H9 (cell line): ENCODE measurements around the gene ITPKA. TPM values are rescaled to one million over a fixed set of nuclear protein-coding genes. Genes with fewer than 3 reads are reported as not detected.

ENCODE experiments used
- DNase-seq: peaks from one replicate; pipeline ENCODE4 v3.0.0-alpha.2; 2017
- H2AFZ ChIP-seq: one replicate; pipeline ENCODE4 v1.6.1; 2013; ENCODE audit warnings: mild to moderate bottlenecking, low read length, control low read depth, moderate library complexity
- H2AK5ac ChIP-seq: 2 replicates; pipeline ENCODE4 v1.6.1; 2013; ENCODE audit warnings: low read length, control low read depth, mixed read lengths; ENCODE audit not compliant: insufficient read length
- H2BK120ac ChIP-seq: one replicate; pipeline ENCODE4 v1.6.1; 2013; ENCODE audit warnings: low read depth, mild to moderate bottlenecking, low read length, control low read depth, inconsistent platforms; ENCODE audit not compliant: poor library complexity, severe bottlenecking
- H2BK12ac ChIP-seq: 2 replicates; pipeline ENCODE4 v1.6.1; 2013; ENCODE audit warnings: low read length, control low read depth, mixed read lengths, low read depth; ENCODE audit not compliant: insufficient read length
- H2BK15ac ChIP-seq: 2 replicates; pipeline ENCODE4 v1.6.1; 2013; ENCODE audit warnings: low read depth, low read length, control low read depth
- H2BK20ac ChIP-seq: one replicate; pipeline ENCODE4 v1.6.1; 2013; ENCODE audit warnings: low read depth, mild to moderate bottlenecking, low read length, control low read depth, inconsistent platforms; ENCODE audit not compliant: poor library complexity, severe bottlenecking
- H2BK5ac ChIP-seq: 2 replicates; pipeline ENCODE4 v1.6.1; 2013; ENCODE audit warnings: low read length, control low read depth, mixed read lengths; ENCODE audit not compliant: insufficient read length
- H3K14ac ChIP-seq: 2 replicates; pipeline ENCODE4 v1.6.1; 2013; ENCODE audit warnings: low read length, control low read depth; ENCODE audit not compliant: insufficient read depth
- H3K18ac ChIP-seq: 2 replicates; pipeline ENCODE4 v1.6.1; 2013; ENCODE audit warnings: low read depth, mild to moderate bottlenecking, mixed read lengths, low read length, control low read depth; ENCODE audit not compliant: insufficient read length
- H3K23ac ChIP-seq: 2 replicates; pipeline ENCODE4 v1.6.1; 2013; ENCODE audit warnings: low read length, control low read depth, mixed read lengths, low read depth; ENCODE audit not compliant: insufficient read length
- H3K23me2 ChIP-seq: 2 replicates; pipeline ENCODE4 v1.6.1; 2013; ENCODE audit warnings: low read depth, mild to moderate bottlenecking, mixed read lengths, low read length, control low read depth; ENCODE audit not compliant: insufficient read length, poor library complexity, severe bottlenecking
- H3K27ac ChIP-seq: 2 replicates; pipeline ENCODE4 v1.5.1; 2013; ENCODE audit warnings: low read length, control low read depth, mixed read lengths, low read depth; ENCODE audit not compliant: insufficient read length
- H3K27me3 ChIP-seq: 2 replicates; pipeline ENCODE4 v1.6.1; 2013; ENCODE audit warnings: low read length, control low read depth, inconsistent platforms; ENCODE audit not compliant: insufficient read depth
- H3K4ac ChIP-seq: 2 replicates; pipeline ENCODE4 v1.6.1; 2013; ENCODE audit warnings: low read depth, mild to moderate bottlenecking, control low read depth, inconsistent platforms, low read length, moderate library complexity
- H3K4me1 ChIP-seq: 2 replicates; pipeline ENCODE4 v1.6.1; 2013; ENCODE audit warnings: low read length, control low read depth, inconsistent platforms; ENCODE audit not compliant: insufficient read depth
- H3K4me2 ChIP-seq: 2 replicates; pipeline ENCODE4 v1.6.1; 2013; ENCODE audit warnings: low read length, control low read depth, mixed read lengths; ENCODE audit not compliant: insufficient read length, insufficient read depth
- H3K56ac ChIP-seq: 2 replicates; pipeline ENCODE4 v1.6.1; 2013; ENCODE audit warnings: low read depth, mild to moderate bottlenecking, mixed read lengths, low read length, control low read depth; ENCODE audit not compliant: insufficient read length
- H3K79me1 ChIP-seq: 2 replicates; pipeline ENCODE4 v1.6.1; 2013; ENCODE audit warnings: low read depth, mild to moderate bottlenecking, moderate library complexity, low read length, control low read depth, inconsistent platforms; ENCODE audit not compliant: insufficient read depth, poor library complexity, severe bottlenecking
- H3K79me2 ChIP-seq: 2 replicates; pipeline ENCODE4 v1.6.1; 2013; ENCODE audit warnings: low read length, control low read depth, inconsistent platforms; ENCODE audit not compliant: insufficient read depth
- H3K9ac ChIP-seq: 2 replicates; pipeline ENCODE4 v1.6.1; 2013; ENCODE audit warnings: low read length, control low read depth, mixed read lengths; ENCODE audit not compliant: insufficient read length; ENCODE audit errors: extremely low read depth
- H3K9me3 ChIP-seq: one replicate; pipeline ENCODE4 v1.6.1; 2013; ENCODE audit warnings: low read depth, low read length, inconsistent platforms; ENCODE audit not compliant: control insufficient read depth
- H3T11ph ChIP-seq: one replicate; pipeline ENCODE4 v1.6.1; 2013; ENCODE audit warnings: mild to moderate bottlenecking, low read length, control low read depth, inconsistent platforms
- H4K20me1 ChIP-seq: one replicate; pipeline ENCODE4 v1.6.1; 2013; ENCODE audit not compliant: control insufficient read depth, insufficient read length, insufficient read depth
- H4K5ac ChIP-seq: 2 replicates; pipeline ENCODE4 v1.6.1; 2013; ENCODE audit warnings: low read depth, mild to moderate bottlenecking, mixed read lengths, low read length, control low read depth; ENCODE audit not compliant: insufficient read length
- H4K8ac ChIP-seq: replicated peaks from 2 replicates; pipeline ENCODE4 v1.6.1; 2013; ENCODE audit warnings: low read length, control low read depth, mixed read lengths, low read depth; ENCODE audit not compliant: insufficient read length
- H4K91ac ChIP-seq: 2 replicates; pipeline ENCODE4 v1.6.1; 2013; ENCODE audit warnings: low read depth, mild to moderate bottlenecking, moderate library complexity, mixed read lengths, low read length, control low read depth; ENCODE audit not compliant: insufficient read length
- H3K27ac Mint-ChIP-seq, 3 experiments: 2 replicates in 2 of 3; 3 replicates in 1 of 3; pipeline ENCODE4 v1.8.0; 2020 to 2021; ENCODE audit warnings: mixed read lengths in 3 of 3, mild to moderate bottlenecking in 1 of 3, moderate library complexity in 1 of 3
- H3K27me3 Mint-ChIP-seq: 2 replicates; pipeline ENCODE4 v1.8.0; 2021; ENCODE audit warnings: low read depth, mild to moderate bottlenecking, moderate library complexity, mixed read lengths
- H3K36me3 Mint-ChIP-seq, 3 experiments: 2 replicates in 2 of 3; 3 replicates in 1 of 3; pipeline ENCODE4 v1.8.0; 2020 to 2021; ENCODE audit warnings: low read depth in 3 of 3, mixed read lengths in 3 of 3; ENCODE audit not compliant: insufficient read depth in 1 of 3
- H3K4me1 Mint-ChIP-seq, 2 experiments: 2 replicates each; pipeline ENCODE4 v1.8.0; 2020; ENCODE audit warnings: mixed read lengths in 2 of 2
- H3K4me3 Mint-ChIP-seq, 2 experiments: 2 replicates in 1 of 2; 3 replicates in 1 of 2; pipeline ENCODE4 v1.8.0; 2020 to 2021; ENCODE audit warnings: mild to moderate bottlenecking in 2 of 2, mixed read lengths in 2 of 2, moderate library complexity in 1 of 2
- H3K9me3 Mint-ChIP-seq, 2 experiments: 2 replicates in 1 of 2; 3 replicates in 1 of 2; pipeline ENCODE4 v1.8.0; 2020; ENCODE audit warnings: mild to moderate bottlenecking in 2 of 2, mixed read lengths in 2 of 2, moderate library complexity in 1 of 2
- CTCF ChIP-seq: fragments of 200-600 bp; sonication (generic); conservative IDR thresholded peaks from 3 replicates; pipeline ENCODE4 v1.8.0; 2021; ENCODE audit warnings: antibody characterized with exemption, mild to moderate bottlenecking
- WGBS: extraction: QIAGEN DNeasy Blood & Tissue Kit; methylation state at CpG from one replicate; pipeline ENCODE4 v1.1.7; 2013; ENCODE audit warnings: missing lambda C conversion rate, low lambda C conversion rate, mixed read lengths; ENCODE audit not compliant: insufficient read length; ENCODE audit errors: extremely low coverage; 5-methylcytosine and 5-hydroxymethylcytosine counted together
- total RNA-seq: library from RNA; stranded (reverse); gene quantifications from 2 replicates; pipeline ENCODE4 v1.2.1, GENCODE V29; 2021

ITPKA gene
- total RNA-seq, 1 experiment from 2014 or later, result 0.77 TPM

- no peak for DNase-seq
- no peak overlapping the region for H3K27ac Mint-ChIP-seq
- Histone ChIP-seq H4K91ac (no peak overlapping the region), H3T11ph (no peak overlapping the region), H3K18ac (no peak overlapping the region), H3K4ac (no peak overlapping the region), H4K20me1 (no peaks in the 10 kb centered on the region), H3K4me1 (no peaks in the 10 kb centered on the region), H4K8ac (no peak overlapping the region), H2BK15ac (no peak overlapping the region), H3K9ac (no peak overlapping the region), H2BK20ac (no peak overlapping the region), H3K79me1 (no peaks in the 10 kb centered on the region), H3K23me2 (no peaks in the 10 kb centered on the region), H3K4me2 (no peak overlapping the region), H2AK5ac (no peak overlapping the region), H2BK12ac (no peak overlapping the region), H4K5ac (no peak overlapping the region), H3K27me3 (no peaks in the 10 kb centered on the region), H2BK120ac (no peak overlapping the region), H3K27ac (no peak overlapping the region), H3K79me2 (no peaks in the 10 kb centered on the region), H3K23ac (no peak overlapping the region), H2AFZ (no peak overlapping the region), H2BK5ac (no peak overlapping the region), H3K56ac (no peak overlapping the region), H3K9me3 (no peaks in the 10 kb centered on the region), H3K14ac (no peak overlapping the region)
- no CpG with 5 or more reads among the region's 9 CpGs for WGBS
- H3K36me3 Mint-ChIP-seq, result peaks cover 33 to 56% (median 42%) of the 10 kb centered on the region in 3 experiments; a peak in 6 of 7 replicates
- TF ChIP-seq CTCF, result no peak
- no peaks in the 10 kb centered on the region for H3K9me3 Mint-ChIP-seq
- H3K27me3 Mint-ChIP-seq, result peaks cover 2% of the 10 kb centered on the region; the same call in 1 of the 2 replicates
- no peak overlapping the region for H3K4me3 Mint-ChIP-seq
- no peaks in the 10 kb centered on the region for H3K4me1 Mint-ChIP-seq
Observed at GRCh38 chr15:41482110-41482877, 11.4 kb upstream of the ITPKA start.
